NCI-H2227 treated with DMSO at 0.1 percent for 48 hours (cell line): ENCODE measurements around the gene MARCHF6.
"Not testable (repeated sequence)": the region's sequence is repeated elsewhere in the genome, so short reads cannot be mapped to it uniquely, and the experiment has no call there.

Experiments used
- DNase-seq: peaks from one replicate; lab custom pipeline; 2025; lab: John Stamatoyannopoulos, UW

The MARCHF6 gene

DNA sequence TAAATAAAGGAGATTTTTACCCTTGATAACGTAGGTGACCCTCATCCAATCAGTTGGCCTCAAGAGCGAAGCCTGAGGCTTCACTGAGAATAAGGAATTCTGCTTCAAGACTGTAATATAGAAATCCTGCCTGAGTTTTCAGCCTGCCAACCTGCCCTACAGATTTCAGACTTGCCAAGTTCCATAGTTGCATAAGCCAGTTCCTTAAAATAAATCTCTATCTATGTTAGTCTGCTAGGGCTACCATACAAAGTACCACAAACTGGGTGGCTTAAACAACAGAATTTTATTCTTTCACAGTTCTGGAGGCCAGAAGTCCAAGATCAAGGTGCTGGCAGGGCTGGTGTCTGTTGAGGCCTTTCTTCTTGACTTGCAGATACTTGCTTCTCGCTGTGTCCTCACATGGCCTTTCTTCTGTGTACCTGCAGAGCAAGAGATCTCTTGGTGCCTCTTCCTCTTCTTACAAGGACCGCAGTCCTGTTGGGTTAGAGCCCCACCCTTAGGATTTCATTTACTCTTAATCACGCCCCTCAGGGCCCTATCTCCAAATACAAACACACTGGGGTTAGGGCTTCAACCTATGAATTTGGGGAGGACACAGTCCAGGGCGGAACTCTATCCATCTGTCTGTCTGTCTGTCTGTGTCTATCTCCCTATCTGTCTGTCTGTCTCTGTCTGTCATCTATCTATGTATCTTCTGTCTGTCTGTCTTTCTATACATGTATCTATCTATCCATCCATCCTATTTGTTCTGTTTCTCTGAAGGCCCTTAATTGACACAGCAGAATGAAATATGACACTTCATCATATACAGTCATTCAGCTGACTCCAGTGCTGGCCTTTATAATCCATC lies 28.8 kb upstream of the MARCHF6 start:
- no peak for DNase-seq

DNA sequence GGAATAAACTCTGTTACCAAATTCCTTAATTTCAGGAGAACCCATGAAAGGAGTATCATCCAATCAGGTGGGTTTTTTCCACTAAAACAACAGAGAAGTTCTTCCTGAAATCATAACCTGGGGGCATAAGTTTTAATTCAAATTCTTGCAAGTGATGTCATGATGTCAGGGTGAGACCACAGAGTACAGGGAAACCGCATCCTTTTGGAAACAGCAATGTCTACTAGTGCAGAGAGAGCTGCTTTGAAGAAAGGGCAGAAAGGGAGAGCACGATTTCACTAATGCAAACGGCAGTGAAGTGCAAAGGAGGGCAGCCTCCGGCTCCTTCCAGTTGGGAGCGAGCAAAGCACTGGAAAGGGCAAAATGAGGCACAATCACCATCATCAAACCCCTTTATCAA lies 25.2 kb upstream of the MARCHF6 start:
- no peak for DNase-seq

DNA sequence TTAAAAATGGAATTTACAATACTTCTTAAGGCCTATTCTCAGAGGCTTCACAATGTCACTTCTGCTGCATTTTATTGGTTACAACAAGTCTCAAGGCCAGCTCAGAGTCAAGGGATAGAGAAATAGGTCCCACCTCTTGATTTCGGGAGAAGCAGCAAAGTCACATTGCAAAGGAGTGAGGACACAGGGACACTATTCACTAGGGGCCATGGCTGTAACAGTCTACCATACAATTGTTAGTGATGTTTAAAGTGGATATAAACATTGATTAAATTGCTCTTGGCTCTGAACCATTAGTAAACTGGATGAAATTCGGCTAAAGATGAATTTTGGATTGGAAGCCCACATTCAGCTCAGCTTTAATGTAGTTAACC lies 24.1 kb upstream of the MARCHF6 start:
- DNase-seq, result no peak

DNA sequence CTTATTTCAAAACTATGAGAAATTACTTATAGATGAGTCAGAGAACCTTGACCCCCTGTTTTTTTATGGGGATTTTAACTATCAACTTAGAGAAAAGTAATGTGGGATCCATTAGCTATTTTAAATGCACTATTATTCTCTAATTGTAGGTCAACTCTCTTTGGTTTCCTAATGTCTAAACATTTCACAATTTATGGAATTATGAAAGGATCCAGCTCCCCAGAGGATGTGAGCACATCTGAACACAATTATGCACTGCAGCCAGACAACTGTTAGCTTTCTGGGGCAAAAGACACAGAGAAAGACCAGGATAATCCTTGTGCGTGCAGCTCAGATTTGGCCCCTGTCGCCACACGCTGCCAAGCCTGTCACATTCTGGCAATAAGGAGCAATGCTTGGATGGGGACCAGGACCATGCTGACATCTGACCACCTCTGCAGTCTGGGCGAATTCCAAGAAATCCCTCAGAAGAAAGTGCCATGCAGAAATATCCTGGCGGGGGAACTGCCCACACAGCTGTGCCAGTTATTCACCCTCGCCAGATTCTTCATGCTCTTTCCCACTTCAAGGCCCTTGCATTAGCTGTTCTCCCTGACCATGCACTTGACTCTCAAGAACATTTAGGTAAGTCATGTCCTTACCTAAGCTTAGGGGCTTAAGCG lies 23.5 kb upstream of the MARCHF6 start:
- no peak for DNase-seq

DNA sequence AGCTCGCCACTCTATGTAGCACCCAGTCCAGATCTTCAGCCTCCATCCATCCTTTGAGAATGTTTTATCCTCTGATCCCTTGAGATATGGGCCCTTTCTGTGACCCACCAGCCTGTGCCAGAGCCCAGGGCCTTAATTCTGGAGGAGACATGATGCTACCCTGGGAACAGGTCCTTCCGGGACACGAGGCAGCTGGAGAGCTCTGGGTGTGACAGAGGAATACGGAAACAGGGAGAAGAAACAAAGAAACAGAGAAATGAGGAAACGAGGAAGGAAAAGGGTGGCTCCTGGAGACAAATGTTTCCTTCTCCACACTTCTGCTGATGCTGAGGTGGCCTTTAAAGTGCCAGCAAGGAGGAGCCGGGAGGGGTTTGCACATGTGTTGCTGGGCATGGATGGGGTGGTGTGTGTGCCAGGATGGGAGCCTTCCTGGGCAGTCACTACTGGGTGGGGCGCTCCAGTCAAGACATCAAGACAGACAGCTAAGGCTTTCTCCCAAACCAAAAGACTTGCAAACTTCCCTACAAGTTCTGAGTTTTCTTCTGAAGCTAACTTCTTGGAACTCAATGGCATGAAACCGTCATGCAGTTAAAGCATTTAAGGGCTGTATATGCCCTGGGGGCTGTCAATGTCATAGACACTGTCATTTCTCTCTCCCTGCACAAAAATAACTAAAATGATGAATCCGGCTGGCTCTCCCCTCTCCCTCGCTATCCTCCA lies 22.8 kb upstream of the MARCHF6 start:
- no peak for DNase-seq

DNA sequence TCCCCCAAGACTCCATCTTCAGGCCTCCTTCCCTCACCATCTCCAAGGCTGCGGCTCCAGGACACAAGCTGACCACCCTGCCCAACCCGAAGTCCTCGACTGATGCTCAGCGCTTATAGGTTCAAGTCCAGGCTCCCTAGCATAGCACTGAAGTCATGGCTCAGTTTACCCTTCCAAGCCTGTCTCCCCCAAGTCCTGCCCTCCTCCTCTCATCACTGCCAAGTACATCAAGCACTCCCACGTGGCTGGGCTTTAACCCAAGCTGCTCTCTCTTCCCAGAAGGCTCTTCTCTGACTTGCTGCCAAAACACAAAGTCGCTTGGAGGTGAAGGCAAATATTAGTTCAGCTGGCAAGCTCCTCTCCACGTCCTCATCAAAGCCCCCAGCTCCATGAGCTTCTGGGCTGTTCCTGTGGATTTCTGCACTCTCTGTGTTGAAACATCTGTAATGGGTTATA lies 22.1 kb upstream of the MARCHF6 start:
- no peak for DNase-seq

DNA sequence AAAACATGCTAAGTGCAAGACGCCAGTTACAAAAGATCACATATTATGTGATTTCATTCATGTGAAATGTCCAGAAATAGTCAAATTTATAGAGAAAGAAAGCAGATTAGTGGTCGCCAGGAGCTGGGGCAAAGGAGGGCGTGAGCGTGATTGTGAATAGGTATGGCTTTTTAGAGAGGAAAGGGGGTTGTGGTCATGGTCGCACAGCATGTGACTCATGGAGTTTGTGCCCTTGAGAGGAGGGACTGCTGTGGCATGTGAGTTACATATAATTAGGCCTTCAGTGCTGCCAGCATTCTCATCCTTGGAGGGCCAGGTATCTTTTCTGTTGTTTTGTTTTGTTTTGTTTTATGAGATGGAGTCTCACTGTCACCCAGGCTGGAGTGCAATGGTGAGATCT lies 21.2 kb upstream of the MARCHF6 start:
- no peak for DNase-seq

DNA sequence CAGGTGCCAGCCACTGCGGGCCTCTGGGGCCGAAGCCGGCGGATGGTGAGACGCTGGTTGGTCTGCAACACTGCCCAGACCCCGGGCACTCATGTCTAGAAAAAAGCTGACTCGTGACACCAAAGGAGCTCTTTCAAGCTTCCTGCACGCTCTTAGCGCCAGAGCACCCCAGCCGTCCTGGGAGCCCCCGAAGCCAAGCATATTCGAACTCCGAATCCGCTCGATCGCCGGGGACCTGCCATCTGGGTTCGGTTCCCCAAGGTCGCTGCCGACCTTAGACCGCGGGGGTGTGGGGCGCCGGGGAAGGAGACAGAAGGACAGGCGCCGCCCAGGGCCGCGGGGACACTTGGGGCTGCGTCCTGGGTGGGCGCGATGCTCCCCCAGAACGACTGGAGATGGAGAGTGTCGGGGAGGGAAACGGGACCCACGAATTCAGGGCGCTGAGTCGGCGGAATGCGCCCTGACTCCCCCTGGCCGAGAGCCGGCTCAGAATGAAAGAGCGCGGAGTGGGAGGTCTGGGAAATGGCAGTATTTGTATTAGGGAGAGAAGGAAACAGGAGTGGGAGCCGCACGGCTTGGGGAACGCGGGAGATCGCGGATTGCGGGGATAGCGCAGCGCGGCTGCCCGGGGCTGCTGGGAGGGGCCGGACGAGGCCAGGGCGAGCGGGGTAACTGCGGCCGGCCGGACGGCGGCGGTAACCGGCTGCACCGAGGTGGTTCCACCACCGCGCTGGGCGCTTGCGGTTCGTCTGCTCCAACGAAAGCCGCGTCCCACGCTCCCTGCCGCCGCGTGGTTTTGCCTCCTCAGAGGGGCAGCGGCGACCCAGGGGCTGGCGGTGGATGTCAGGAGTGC lies 20.1 kb upstream of the MARCHF6 start:
- no peak for DNase-seq

DNA sequence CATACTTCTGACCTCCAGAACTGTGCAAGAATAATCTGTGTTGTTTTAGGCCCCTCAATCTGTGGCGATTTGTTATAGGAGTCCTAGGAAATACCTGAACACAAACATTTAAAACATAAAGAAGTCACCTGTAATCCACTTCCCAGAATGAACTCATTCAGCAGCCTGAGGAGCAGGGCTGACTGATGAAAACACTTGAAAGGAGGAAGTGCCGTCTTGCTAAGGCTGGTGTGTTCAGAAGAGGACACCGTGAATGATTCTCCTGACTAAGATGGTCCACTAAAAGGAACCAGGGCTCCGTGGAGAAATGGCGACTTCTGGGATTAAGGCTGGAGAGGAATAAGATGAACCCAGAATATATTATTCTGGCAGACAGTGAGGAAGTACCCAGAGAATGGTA lies 18.7 kb upstream of the MARCHF6 start:
- no peak for DNase-seq

DNA sequence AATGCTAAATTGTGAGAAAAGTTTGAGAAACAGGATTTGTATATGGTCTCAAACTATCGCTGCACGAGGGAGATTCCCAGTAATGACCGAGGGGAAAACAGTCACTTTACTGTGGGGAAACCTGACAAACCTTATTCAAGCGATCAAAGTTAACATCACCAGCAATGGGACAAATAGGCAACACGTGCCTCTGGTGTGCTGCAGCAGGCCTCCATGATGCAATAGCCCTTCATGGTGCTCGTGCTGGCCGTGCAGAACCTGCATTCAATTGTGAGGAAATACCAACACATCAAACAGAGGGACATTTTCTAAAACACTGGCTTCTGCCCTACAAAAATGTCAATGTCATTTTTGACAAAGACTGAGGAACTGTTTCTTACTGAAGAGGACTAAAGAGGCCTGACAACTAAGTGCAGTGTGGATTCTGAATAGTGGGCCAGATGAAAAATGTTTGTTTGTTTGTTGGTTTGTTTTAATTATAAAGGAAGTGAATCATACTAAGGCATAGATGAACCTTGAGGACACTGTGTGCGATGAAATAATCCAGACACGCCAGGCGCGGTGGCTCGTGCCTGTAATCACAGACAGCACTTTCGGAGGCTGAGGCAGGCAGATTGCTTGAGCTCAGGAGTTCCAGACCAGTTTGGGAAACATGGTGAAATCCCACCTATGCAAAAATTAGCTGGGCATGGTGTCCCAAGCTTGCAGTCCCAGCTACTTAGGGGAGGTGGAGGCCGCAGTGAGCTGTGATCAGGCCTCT lies 17.6 kb upstream of the MARCHF6 start:
- DNase-seq, result no peak

DNA sequence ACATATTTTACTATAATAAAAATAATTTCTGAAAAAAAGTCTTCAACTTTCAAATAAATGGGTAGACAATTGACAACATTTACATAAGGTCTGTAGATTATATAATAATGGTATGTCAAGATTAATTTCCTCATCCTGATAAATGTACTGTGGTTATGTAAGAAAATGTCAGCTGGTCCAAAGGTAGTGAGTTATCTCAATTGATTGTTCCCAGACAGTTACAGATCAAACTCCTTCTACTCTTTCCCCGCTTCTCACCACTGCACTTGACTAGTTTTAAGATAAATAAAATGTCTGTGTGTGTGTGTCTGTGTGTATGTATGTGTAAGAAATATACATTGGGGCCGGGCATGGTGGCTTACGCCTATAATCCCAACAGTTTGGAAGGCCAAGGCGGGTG lies 16.4 kb upstream of the MARCHF6 start:
- no peak for DNase-seq

DNA sequence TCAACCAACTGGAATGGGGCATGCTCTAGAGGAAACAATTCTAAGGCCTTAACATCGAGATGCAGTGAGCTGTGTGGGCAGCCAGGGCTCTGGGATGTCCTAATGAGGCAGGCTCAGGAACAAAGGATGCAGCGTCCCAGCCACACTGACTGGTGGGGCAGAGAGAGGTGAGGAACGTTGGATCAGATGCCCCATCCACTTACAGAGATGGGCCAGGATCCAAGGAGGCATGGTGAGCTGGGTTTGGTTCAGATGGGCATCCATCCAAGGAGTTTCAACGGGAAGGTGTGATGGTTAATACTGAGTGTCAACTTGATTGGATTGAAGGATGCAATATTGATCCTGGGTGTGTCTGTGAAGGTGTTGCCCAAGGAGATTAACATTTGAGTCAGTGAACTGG lies 15.5 kb upstream of the MARCHF6 start:
- no peak for DNase-seq

DNA sequence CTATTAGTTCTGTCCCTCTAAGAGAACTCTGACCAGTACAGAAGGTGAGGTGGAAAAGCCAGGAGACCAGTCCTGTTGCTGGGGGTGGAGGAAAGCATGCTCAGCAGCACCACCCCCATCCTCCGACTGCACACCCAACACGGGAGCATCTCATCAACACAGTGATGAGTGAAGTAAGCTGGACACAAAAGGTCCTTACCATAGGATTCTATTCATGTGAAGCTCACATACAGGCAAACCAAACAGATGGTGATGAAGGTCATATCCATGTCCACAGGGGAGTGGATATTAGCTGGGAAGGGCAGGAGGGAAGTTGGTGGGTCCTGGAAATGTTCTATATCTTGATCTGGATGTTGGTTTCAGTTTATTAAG lies 14.8 kb upstream of the MARCHF6 start:
- DNase-seq, result peak; percentile 89

DNA sequence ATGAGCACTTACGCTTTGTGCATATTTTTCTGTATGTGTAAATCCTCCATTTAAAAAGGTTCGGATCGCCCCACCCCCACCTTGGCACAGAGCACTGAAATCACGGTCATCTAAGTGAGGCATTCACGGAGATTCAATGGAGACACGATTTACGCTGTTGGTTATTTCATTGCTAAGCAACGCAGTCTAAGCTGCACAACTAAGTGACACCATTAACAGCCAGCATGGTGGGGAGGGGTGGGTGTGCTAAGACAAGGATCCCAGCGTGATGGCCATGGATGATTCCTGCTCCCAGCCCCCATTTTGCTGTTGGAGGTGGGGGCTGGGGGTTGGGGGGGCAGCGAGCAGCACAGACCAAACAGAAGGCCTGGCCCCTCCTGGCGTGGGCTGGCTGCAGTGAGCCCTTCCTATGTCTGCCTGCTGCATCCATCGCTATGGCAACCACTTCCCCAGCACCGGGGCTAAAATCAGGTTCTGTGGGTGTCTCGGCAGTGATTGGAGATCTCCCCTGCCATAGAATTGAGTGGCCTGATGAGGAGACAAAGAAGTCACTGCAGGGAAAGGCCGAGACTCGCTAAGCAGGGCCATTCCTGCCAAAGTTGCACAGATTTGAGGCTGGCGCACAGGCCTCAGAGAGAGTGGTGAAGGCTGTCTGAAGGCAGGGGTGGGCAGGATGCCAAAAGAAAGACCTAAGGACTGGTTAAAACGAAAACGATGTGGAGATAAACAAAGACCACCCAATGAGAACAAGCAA lies 14.3 kb upstream of the MARCHF6 start:
- DNase-seq, result peak; percentile 95

DNA sequence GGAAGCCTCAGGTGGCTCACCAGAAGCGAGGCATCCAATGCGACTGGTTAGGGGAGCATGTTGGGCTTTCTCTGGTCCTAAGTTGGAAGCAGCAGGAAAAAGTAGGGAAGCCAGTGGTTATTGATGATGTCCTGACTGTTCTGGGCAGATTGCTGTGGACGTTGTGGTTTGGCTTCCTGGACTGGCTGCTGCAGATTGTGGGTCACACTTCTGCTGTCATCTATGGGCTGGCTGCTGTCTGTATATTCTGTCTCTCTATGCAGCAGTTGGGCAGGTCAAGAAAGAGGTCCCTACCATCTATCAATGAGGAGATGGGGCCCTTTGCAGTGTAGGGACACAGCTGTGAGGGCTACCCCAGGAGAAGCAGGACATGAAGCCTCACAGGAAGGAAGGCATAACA lies 13.5 kb upstream of the MARCHF6 start:
- no peak for DNase-seq

DNA sequence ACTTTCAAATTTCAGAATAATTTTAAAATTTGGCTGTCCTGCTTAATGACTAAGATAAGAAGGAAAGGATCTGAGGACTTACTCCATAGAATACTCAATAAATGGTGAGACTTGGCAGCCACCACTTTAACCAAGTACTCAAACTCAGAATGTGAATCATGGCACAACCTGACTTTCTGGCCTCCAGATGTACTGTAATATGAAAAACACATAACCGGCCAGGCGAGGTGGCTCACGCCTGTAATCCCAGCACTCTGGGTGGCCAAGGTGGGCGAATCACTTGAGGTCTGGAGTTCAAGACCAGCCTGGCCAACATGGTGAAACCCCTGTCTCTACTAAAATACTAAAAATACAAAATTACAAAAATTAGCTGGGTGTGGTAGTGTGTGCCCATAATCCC lies 10.0 kb upstream of the MARCHF6 start:
- DNase-seq, result no peak

DNA sequence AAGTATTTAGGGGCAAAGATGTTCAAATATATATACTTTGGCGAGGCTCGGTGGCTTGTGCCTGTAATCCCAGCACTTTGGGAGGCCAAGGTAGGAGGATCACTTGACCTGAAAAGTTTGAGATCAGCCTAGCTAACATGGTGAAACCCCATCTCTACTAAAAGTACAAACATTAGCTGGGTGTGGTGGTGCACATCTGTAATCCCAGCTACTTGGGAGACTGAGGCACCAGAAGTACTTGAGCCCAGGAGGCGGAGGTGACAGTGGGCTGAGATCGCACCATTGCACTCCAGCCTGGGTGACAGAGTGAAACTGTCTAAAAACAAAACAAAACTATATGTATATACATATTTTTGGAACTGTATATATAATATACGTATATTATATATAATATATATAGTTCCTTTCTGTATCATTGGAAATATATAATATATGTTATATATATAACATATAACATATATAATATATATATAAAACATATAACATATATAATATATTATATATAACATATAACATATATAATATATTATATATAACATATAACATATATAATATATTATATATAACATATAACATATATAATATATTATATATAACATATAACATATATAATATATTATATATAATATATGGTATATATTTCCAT lies 8.9 kb upstream of the MARCHF6 start:
- DNase-seq, result not testable (repeated sequence)

DNA sequence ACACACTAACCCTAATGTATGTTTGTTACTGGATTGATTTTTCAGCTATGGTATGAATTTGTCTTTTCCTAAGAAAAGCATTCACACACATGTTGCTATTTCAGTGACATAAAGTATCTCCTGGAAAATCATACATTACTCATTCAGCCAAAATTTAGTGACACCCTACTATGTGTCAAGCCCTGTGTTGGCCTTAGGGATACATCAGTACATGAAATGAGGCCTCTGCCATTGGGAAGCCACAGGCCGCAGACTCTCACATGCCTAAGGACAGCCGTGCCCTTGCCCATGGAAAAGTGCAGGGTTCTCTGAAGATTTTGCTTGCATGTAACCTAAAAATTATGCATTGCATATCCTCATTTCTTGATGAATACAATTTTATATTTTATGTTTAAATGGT lies 5.2 kb upstream of the MARCHF6 start:
- no peak for DNase-seq

DNA sequence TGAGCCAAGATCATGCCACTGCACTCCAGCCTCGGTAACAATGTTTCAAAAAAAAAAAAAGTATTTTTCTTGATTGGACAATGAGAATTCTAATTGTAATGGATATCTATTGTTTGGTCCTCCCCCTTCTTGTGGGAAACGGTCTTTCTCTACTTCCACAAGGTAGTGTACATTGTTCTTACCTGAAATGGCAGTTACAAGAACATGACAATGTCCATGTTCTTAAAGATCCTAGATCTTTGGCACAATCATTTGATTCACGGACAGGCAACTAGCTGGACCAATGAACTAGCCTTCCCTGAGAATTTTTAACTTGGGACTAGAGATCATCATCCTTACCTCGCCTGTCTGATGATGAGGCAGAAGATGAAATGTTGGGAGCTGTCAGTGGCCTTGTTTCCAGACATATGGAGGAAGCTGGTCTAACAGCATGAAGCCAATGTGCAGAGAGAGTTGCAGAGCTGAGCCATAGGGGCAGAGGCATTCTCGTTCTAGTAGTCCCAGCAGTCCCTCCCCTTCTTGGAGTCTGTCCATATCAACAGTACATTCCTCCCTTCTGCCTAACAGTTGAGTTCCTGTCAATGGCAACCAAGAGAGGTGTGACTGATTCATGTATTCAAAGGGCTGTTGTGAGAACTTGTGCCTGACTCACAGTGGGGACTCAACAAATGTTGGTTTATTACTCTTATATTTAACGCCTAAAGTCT lies 2.1 kb upstream of the MARCHF6 start:
- DNase-seq, result peak; percentile 28
